WTC11 (cell line): ENCODE results near the gene CST6. TPM values are rescaled to one million over a fixed set of nuclear protein-coding genes. Genes with fewer than 3 reads are reported as not detected.

Source experiments
- ATAC-seq: fragments of 200-7000 bp; cut with Tn5 transposase; 2 replicates; pipeline ENCODE4 v1.10.0; 2021; ENCODE audit warnings: mild to moderate bottlenecking, moderate library complexity
- CTCF ChIA-PET: fragments of 300-600 bp; sonication (Branson Sonifier 250); formaldehyde crosslinking; loops from one replicate; lab custom pipeline; 2021; ENCODE audit warnings: antibody characterized with exemption; lab: Charles Lee
- POLR2A ChIA-PET: fragments of 350-600 bp; sonication (Branson Sonifier 250); formaldehyde crosslinking; loops from one replicate; lab custom pipeline; 2021; ENCODE audit warnings: antibody characterized with exemption; lab: Charles Lee
- DNase-seq: peaks from one replicate; pipeline ENCODE4 v3.0.0; 2021; ENCODE audit warnings: low spot score
- H3K27ac Mint-ChIP-seq: 2 replicates; pipeline ENCODE4 v1.8.0; 2021; ENCODE audit warnings: mixed read lengths
- H3K27me3 Mint-ChIP-seq: 2 replicates; pipeline ENCODE4 v1.8.0; 2021; ENCODE audit warnings: low read depth, mild to moderate bottlenecking, moderate library complexity, mixed read lengths
- H3K36me3 Mint-ChIP-seq: 2 replicates; pipeline ENCODE4 v1.8.0; 2021; ENCODE audit warnings: mixed read lengths
- H3K4me1 Mint-ChIP-seq: 2 replicates; pipeline ENCODE4 v1.8.0; 2022; ENCODE audit warnings: mixed read lengths
- H3K4me3 Mint-ChIP-seq: 2 replicates; pipeline ENCODE4 v1.8.0; 2021; ENCODE audit warnings: mild to moderate bottlenecking, moderate library complexity, mixed read lengths
- H3K9me3 Mint-ChIP-seq: 2 replicates; pipeline ENCODE4 v1.8.0; 2021; ENCODE audit warnings: mixed read lengths
- CREB1 ChIP-seq: sonication (generic); formaldehyde crosslinking; IDR thresholded peaks from 2 replicates; pipeline ENCODE4 v1.8.0; 2023; ENCODE audit warnings: mild to moderate bottlenecking, missing genetic modification reagents
- ELF4 ChIP-seq: sonication (generic); formaldehyde crosslinking; IDR thresholded peaks from 2 replicates; pipeline ENCODE4 v1.8.1; 2022; ENCODE audit warnings: low read depth, mild to moderate bottlenecking, moderate library complexity, missing genetic modification reagents
- JAZF1 ChIP-seq: fragments of 250-450 bp; sonication (Bioruptor Pico); IDR thresholded peaks from 2 replicates; pipeline ENCODE4 v1.9.0; 2021; ENCODE audit warnings: moderate library complexity, mild to moderate bottlenecking, inconsistent platforms
- JUN ChIP-seq: sonication (generic); formaldehyde crosslinking; IDR thresholded peaks from 2 replicates; pipeline ENCODE4 v1.8.0; 2023; ENCODE audit warnings: mild to moderate bottlenecking, missing genetic modification reagents
- MXD4 ChIP-seq: fragments of 250-450 bp; sonication (Bioruptor Pico); IDR thresholded peaks from 2 replicates; pipeline ENCODE4 v1.8.0; 2021; ENCODE audit warnings: mild to moderate bottlenecking, moderate library complexity, borderline replicate concordance
- NFATC4 ChIP-seq: fragments of 250-450 bp; sonication (Bioruptor Pico); IDR thresholded peaks from 2 replicates; pipeline ENCODE4 v1.9.0; 2021; ENCODE audit warnings: mild to moderate bottlenecking
- NR1H2 ChIP-seq: sonication (generic); formaldehyde crosslinking; IDR thresholded peaks from 2 replicates; pipeline ENCODE4 v1.9.0; 2021; ENCODE audit warnings: mild to moderate bottlenecking, moderate library complexity, missing genetic modification reagents
- RELA ChIP-seq: sonication (generic); formaldehyde crosslinking; IDR thresholded peaks from 2 replicates; pipeline ENCODE4 v1.8.1; 2022; ENCODE audit warnings: missing genetic modification reagents, mild to moderate bottlenecking, borderline replicate concordance
- TCF7 ChIP-seq: sonication (generic); formaldehyde crosslinking; IDR thresholded peaks from 2 replicates; pipeline ENCODE4 v1.8.0; 2022; ENCODE audit warnings: mild to moderate bottlenecking, low read depth, missing genetic modification reagents, moderate library complexity
- ZNF423 ChIP-seq: fragments of 250-450 bp; sonication (Bioruptor Pico); IDR thresholded peaks from 2 replicates; pipeline ENCODE4 v2.1.2; 2022; ENCODE audit warnings: mild to moderate bottlenecking, moderate library complexity
- total RNA-seq: library from RNA; stranded (reverse); gene quantifications from 3 replicates; pipeline ENCODE4 v1.2.3, GENCODE V29; 2021
- TF ChIP-seq, protein P1 (sequence below): sonication (generic); formaldehyde crosslinking; IDR thresholded peaks from 2 replicates; pipeline ENCODE4 v1.8.1; 2022; ENCODE audit warnings: missing genetic modification reagents, borderline replicate concordance
- TF ChIP-seq, protein P2 (sequence below): fragments of 250-450 bp; sonication (Bioruptor Pico); IDR thresholded peaks from 2 replicates; pipeline ENCODE4 v1.9.0; 2021; ENCODE audit warnings: mild to moderate bottlenecking
- TF ChIP-seq, protein P3 (sequence below): sonication (generic); formaldehyde crosslinking; IDR thresholded peaks from 2 replicates; pipeline ENCODE4 v1.8.0; 2023; ENCODE audit warnings: missing genetic modification reagents
- TF ChIP-seq, protein P4 (sequence below): fragments of 200-600 bp; IDR thresholded peaks from 2 replicates; pipeline ENCODE4 v1.8.0; 2022; ENCODE audit warnings: antibody characterized with exemption
- TF ChIP-seq, protein P5 (sequence below): fragments of 250-450 bp; sonication (Bioruptor Pico); conservative IDR thresholded peaks from 2 replicates; pipeline ENCODE4 v1.9.0; 2021; ENCODE audit warnings: mild to moderate bottlenecking
- TF ChIP-seq, protein P6 (sequence below): fragments of 250-450 bp; sonication (Bioruptor Pico); IDR thresholded peaks from 2 replicates; pipeline ENCODE4 v1.8.0; 2021; ENCODE audit warnings: mild to moderate bottlenecking

Gene CST6
- total RNA-seq, 1 experiment from 2014 or later = 0.72 TPM

DNA sequence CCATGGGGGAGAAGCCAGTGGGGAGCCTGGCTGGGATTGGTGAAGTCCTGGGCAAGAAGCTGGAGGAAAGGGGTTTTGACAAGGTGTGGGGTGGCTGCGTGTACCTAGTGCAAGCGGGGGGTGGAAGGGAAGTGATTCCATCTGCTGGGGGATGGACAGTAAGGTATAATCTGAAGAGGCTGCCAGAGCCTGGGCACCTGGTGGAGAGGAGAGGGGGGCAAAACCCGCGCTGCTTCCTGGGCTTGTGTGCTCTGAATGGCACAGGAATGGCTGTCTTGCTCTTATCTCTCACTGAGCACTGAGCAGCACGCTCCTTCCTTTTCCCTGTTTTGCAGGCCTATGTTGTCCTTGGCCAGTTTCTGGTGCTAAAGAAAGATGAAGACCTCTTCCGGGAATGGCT, 8.5 kb upstream of the CST6 start:
- ChIA-PET CTCF (interaction anchor here (0.8 to 1.5 kb wide), 6 partner anchors 8 to 144 kb away, joined by 4 to 10 read pairs (median 8); partner anchors contain the start of genes CFL1 and CST6), POLR2A (no interaction called here)
- ATAC-seq = no peak
- peaks cover 40% of the 10 kb centered on the region for H3K36me3 Mint-ChIP-seq
- no peak for DNase-seq
- H3K9me3 Mint-ChIP-seq = no peaks in the 10 kb centered on the region
- peak overlapping the region; percentile 96 for H3K4me3 Mint-ChIP-seq
- H3K27ac Mint-ChIP-seq = 0 out of 2 replicates have a peak overlapping the region, but pooled peaks have one; percentile 67
- H3K27me3 Mint-ChIP-seq = no peaks in the 10 kb centered on the region
- TF ChIP-seq, protein P1, sequence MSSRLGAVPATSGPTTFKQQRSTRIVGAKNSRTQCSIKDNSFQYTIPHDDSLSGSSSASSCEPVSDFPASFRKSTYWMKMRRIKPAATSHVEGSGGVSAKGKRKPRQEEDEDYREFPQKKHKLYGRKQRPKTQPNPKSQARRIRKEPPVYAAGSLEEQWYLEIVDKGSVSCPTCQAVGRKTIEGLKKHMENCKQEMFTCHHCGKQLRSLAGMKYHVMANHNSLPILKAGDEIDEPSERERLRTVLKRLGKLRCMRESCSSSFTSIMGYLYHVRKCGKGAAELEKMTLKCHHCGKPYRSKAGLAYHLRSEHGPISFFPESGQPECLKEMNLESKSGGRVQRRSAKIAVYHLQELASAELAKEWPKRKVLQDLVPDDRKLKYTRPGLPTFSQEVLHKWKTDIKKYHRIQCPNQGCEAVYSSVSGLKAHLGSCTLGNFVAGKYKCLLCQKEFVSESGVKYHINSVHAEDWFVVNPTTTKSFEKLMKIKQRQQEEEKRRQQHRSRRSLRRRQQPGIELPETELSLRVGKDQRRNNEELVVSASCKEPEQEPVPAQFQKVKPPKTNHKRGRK (CRISPR knock-in tag) = no peak
- TF ChIP-seq ELF4 = no peak
- TF ChIP-seq, protein P2, sequence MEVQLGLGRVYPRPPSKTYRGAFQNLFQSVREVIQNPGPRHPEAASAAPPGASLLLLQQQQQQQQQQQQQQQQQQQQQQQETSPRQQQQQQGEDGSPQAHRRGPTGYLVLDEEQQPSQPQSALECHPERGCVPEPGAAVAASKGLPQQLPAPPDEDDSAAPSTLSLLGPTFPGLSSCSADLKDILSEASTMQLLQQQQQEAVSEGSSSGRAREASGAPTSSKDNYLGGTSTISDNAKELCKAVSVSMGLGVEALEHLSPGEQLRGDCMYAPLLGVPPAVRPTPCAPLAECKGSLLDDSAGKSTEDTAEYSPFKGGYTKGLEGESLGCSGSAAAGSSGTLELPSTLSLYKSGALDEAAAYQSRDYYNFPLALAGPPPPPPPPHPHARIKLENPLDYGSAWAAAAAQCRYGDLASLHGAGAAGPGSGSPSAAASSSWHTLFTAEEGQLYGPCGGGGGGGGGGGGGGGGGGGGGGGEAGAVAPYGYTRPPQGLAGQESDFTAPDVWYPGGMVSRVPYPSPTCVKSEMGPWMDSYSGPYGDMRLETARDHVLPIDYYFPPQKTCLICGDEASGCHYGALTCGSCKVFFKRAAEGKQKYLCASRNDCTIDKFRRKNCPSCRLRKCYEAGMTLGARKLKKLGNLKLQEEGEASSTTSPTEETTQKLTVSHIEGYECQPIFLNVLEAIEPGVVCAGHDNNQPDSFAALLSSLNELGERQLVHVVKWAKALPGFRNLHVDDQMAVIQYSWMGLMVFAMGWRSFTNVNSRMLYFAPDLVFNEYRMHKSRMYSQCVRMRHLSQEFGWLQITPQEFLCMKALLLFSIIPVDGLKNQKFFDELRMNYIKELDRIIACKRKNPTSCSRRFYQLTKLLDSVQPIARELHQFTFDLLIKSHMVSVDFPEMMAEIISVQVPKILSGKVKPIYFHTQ (CRISPR knock-in tag) = no peak
- TF ChIP-seq, protein P3, sequence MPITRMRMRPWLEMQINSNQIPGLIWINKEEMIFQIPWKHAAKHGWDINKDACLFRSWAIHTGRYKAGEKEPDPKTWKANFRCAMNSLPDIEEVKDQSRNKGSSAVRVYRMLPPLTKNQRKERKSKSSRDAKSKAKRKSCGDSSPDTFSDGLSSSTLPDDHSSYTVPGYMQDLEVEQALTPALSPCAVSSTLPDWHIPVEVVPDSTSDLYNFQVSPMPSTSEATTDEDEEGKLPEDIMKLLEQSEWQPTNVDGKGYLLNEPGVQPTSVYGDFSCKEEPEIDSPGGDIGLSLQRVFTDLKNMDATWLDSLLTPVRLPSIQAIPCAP (CRISPR knock-in tag) = no peak
- no peak for TF ChIP-seq MXD4 (CRISPR knock-in tag)
- TF ChIP-seq, protein P4, sequence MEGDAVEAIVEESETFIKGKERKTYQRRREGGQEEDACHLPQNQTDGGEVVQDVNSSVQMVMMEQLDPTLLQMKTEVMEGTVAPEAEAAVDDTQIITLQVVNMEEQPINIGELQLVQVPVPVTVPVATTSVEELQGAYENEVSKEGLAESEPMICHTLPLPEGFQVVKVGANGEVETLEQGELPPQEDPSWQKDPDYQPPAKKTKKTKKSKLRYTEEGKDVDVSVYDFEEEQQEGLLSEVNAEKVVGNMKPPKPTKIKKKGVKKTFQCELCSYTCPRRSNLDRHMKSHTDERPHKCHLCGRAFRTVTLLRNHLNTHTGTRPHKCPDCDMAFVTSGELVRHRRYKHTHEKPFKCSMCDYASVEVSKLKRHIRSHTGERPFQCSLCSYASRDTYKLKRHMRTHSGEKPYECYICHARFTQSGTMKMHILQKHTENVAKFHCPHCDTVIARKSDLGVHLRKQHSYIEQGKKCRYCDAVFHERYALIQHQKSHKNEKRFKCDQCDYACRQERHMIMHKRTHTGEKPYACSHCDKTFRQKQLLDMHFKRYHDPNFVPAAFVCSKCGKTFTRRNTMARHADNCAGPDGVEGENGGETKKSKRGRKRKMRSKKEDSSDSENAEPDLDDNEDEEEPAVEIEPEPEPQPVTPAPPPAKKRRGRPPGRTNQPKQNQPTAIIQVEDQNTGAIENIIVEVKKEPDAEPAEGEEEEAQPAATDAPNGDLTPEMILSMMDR = no peak
- TF ChIP-seq ZNF423 (CRISPR knock-in tag) = no peak
- TF ChIP-seq, protein P5, sequence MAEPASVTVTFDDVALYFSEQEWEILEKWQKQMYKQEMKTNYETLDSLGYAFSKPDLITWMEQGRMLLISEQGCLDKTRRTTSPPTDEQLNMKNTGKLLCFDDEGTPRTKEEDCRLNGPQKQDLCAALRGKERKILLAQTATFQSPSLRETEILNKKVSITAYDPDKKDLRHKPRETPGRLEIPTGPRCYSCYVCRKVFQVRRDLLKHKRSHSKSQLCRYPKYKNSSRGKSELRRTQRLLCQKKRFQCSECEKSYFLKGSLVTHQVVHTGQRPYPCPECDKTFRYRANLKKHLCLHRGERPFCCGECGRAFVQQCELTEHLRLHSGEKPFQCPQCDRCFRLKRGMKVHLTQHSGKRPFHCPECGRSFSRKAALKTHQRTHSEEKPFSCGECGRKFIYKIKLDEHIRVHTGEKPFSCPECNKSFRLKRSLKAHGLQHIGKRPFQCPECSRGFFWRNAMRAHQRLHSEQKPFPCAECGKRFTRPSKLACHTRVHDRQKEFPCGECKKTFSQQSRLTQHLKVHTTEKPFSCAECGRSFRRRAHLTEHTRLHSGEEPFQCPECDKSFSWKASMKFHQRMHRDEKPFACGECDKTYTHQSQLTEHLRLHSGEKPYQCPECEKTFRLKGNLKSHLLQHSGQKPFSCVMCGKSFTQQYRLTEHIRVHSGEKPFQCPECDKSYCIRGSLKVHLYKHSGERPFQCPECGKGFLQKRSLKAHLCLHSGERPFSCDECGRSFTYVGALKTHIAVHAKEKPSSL (CRISPR knock-in tag) = no peak
- no peak for TF ChIP-seq JUN (CRISPR knock-in tag)
- no peak for TF ChIP-seq CREB1 (CRISPR knock-in tag)
- TF ChIP-seq NR1H2 (CRISPR knock-in tag) = no peak
- TF ChIP-seq NFATC4 (CRISPR knock-in tag) = no peak
- no peak for TF ChIP-seq RELA (CRISPR knock-in tag)
- TF ChIP-seq TCF7 (CRISPR knock-in tag) = no peak
- TF ChIP-seq, protein P6, sequence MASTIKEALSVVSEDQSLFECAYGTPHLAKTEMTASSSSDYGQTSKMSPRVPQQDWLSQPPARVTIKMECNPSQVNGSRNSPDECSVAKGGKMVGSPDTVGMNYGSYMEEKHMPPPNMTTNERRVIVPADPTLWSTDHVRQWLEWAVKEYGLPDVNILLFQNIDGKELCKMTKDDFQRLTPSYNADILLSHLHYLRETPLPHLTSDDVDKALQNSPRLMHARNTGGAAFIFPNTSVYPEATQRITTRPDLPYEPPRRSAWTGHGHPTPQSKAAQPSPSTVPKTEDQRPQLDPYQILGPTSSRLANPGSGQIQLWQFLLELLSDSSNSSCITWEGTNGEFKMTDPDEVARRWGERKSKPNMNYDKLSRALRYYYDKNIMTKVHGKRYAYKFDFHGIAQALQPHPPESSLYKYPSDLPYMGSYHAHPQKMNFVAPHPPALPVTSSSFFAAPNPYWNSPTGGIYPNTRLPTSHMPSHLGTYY = no peak
- no peak for TF ChIP-seq JAZF1 (CRISPR knock-in tag)
- peaks cover 21% of the 10 kb centered on the region for H3K4me1 Mint-ChIP-seq
